Measurements from ENCODE around the gene BMPER.

DNA sequence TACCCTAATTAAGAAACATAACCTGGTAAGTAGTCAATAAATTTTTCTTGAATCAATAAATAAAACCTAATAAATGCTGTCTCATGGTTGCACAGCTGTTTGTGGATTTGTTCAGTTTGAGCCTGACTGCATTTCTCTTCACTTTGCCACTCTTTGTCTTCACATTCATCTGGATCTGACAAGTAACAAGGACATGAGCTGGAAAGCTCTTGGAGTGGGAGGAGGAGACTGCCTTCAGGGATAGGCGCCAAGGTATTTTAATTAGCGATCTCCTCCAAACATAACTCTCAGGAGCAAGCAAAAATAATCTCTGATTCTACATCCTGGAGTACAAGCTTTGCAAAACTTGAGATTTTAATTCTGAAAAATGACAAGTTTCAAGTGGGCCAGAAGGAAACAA, 251.0 kb downstream of the BMPER start:
- no peak for TF ChIP-seq RELA (IDR thresholded peaks at IDR 0.05; ENCODE audit: borderline replicate concordance, partially characterized antibody)
- TF ChIP-seq, protein P1, sequence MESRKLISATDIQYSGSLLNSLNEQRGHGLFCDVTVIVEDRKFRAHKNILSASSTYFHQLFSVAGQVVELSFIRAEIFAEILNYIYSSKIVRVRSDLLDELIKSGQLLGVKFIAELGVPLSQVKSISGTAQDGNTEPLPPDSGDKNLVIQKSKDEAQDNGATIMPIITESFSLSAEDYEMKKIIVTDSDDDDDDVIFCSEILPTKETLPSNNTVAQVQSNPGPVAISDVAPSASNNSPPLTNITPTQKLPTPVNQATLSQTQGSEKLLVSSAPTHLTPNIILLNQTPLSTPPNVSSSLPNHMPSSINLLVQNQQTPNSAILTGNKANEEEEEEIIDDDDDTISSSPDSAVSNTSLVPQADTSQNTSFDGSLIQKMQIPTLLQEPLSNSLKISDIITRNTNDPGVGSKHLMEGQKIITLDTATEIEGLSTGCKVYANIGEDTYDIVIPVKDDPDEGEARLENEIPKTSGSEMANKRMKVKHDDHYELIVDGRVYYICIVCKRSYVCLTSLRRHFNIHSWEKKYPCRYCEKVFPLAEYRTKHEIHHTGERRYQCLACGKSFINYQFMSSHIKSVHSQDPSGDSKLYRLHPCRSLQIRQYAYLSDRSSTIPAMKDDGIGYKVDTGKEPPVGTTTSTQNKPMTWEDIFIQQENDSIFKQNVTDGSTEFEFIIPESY (IDR thresholded peaks at IDR 0.05): no peak
- no peak for TF ChIP-seq CHD2 (IDR thresholded peaks at IDR 0.05; ENCODE audit: borderline replicate concordance, low read depth, low read length)
- TF ChIP-seq STAT1 (conservative IDR thresholded peaks at IDR 0.05): no peak
- TF ChIP-seq CTCF (IDR thresholded peaks at IDR 0.05 in 2 of 3, conservative IDR thresholded peaks at IDR 0.05 in 1 of 3; ENCODE audit: control insufficient read depth in 2 of 3, extremely low read depth in 1 of 3, insufficient read depth in 1 of 3, low read depth in 3 of 3, low read length in 3 of 3): no peak
- TF ChIP-seq MEF2A (IDR thresholded peaks at IDR 0.05; ENCODE audit: insufficient read depth, low read depth, low read length): no peak
- TF ChIP-seq, protein P2, sequence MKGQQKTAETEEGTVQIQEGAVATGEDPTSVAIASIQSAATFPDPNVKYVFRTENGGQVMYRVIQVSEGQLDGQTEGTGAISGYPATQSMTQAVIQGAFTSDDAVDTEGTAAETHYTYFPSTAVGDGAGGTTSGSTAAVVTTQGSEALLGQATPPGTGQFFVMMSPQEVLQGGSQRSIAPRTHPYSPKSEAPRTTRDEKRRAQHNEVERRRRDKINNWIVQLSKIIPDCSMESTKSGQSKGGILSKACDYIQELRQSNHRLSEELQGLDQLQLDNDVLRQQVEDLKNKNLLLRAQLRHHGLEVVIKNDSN (IDR thresholded peaks at IDR 0.05; ENCODE audit: borderline replicate concordance, extremely low read length, insufficient read depth, low read depth, low read length): no peak
- no peak for TF ChIP-seq CBX3 (IDR thresholded peaks at IDR 0.05; ENCODE audit: borderline replicate concordance, low read depth)
- TF ChIP-seq BCL11A (IDR thresholded peaks at IDR 0.05; ENCODE audit: low read depth, low read length): no peak
- no peak for TF ChIP-seq POLR2A (IDR thresholded peaks at IDR 0.05; ENCODE audit: low read depth, low read length)
- TF ChIP-seq MYC (IDR thresholded peaks at IDR 0.05; ENCODE audit: insufficient read depth, insufficient read length, insufficient replicate concordance, low read length, severe bottlenecking): no peak
- no peak for TF ChIP-seq GATAD2B (conservative IDR thresholded peaks at IDR 0.05; ENCODE audit: low read depth)
- no peak for TF ChIP-seq POLR2AphosphoS5 (IDR thresholded peaks at IDR 0.05; ENCODE audit: low read length)
- no peak for TF ChIP-seq FOS (IDR thresholded peaks at IDR 0.05; ENCODE audit: borderline replicate concordance, extremely low read depth, insufficient read length)
